Vagina (tissue), 2 donors: ENCODE data around the gene TSPAN15. TPM values are rescaled to one million over a fixed set of nuclear protein-coding genes. Genes with fewer than 3 reads are reported as not detected.

Source experiments
- DNase-seq, 2 donors: peaks; one replicate each; pipeline ENCODE4 v3.0.0-alpha.2; 2017; ENCODE audit errors: extremely low spot score in 2 of 2
- H3K27ac ChIP-seq: fragments of 200-600 bp; sonication (generic); one replicate; pipeline ENCODE4 v1.5.1; 2019
- H3K27me3 ChIP-seq: fragments of 200-600 bp; sonication (generic); one replicate; pipeline ENCODE4 v1.5.1; 2019
- H3K36me3 ChIP-seq, 2 donors: fragments of 200-600 bp; sonication (generic); one replicate each; pipeline ENCODE4 v1.5.1; 2017 to 2019
- H3K4me1 ChIP-seq: fragments of 200-600 bp; sonication (generic); one replicate; pipeline ENCODE4 v1.5.1; 2019
- H3K4me3 ChIP-seq, 2 donors: fragments of 200-600 bp; sonication (generic); 1 replicate in 1 of 2; 2 replicates in 1 of 2; pipeline ENCODE4 v1.5.1; 2016 to 2019
- H3K9me3 ChIP-seq: fragments of 200-600 bp; sonication (generic); one replicate; pipeline ENCODE4 v1.5.1; 2019
- CTCF ChIP-seq, 3 experiments: fragments of 450-650 bp in 2 of 3; fragments of 200-600 bp in 1 of 3; sonication (generic) in 1 of 3; IDR thresholded peaks; one replicate each; pipeline ENCODE4 v1.5.1; 2017 to 2019; ENCODE audit warnings: antibody characterized with exemption in 3 of 3, mild to moderate bottlenecking in 2 of 3, moderate library complexity in 2 of 3
- POLR2A ChIP-seq, 2 donors: fragments of 450-650 bp; IDR thresholded peaks; one replicate each; pipeline ENCODE4 v1.6.1; 2017; ENCODE audit warnings: antibody characterized with exemption in 2 of 2, mild to moderate bottlenecking in 2 of 2, moderate library complexity in 2 of 2
- POLR2AphosphoS5 ChIP-seq, 2 donors: sonication (generic); formaldehyde crosslinking; IDR thresholded peaks; one replicate each; pipeline ENCODE4 v1.9.0; 2017; ENCODE audit warnings: antibody characterized with exemption in 2 of 2, mild to moderate bottlenecking in 2 of 2, low read depth in 1 of 2; ENCODE audit not compliant: insufficient read depth in 1 of 2
- intact Hi-C: fragments of 100-400 bp; cut with DNase I; formaldehyde crosslinking; loops from one replicate; pipeline ENCODE4 v1.15.1; 2023
- total RNA-seq: library from RNA; depleted of rRNA; stranded (reverse); fragments of >200 nt; gene quantifications from one replicate; pipeline ENCODE4 v1.2.3, GENCODE V29; 2016

TSPAN15 gene
- total RNA-seq, 1 donor from 2014 or later = 26.5 TPM

GRCh38 chr10:69439350-69439739 lies 11.9 kb upstream of the TSPAN15 start:
- DNase-seq = no peak

GRCh38 chr10:69439813-69440506 lies 11.3 kb upstream of the TSPAN15 start:
- DNase-seq = no peak
- no peaks in the 10 kb centered on the region for H3K9me3 ChIP-seq
- no peak overlapping the region for H3K27ac ChIP-seq
- TF ChIP-seq POLR2A (IDR thresholded peaks at IDR 0.05) (no peak), CTCF (IDR thresholded peaks at IDR 0.05) (no peak), POLR2AphosphoS5 (IDR thresholded peaks at IDR 0.05; ENCODE audit: insufficient read depth in 1 of 2, low read depth in 1 of 2) (no peak)
- no peak overlapping the region for H3K4me3 ChIP-seq
- intact Hi-C loops = no loop called here
- H3K4me1 ChIP-seq = peaks cover 22% of the 10 kb centered on the region
- H3K36me3 ChIP-seq = no peaks in the 10 kb centered on the region
- no peaks in the 10 kb centered on the region for H3K27me3 ChIP-seq

More at GRCh38 chr10:69439350-69439739, 11.9 kb upstream of the TSPAN15 start:
- Histone ChIP-seq H3K27ac (no peak overlapping the region), H3K36me3 (no peaks in the 10 kb centered on the region), H3K27me3 (no peaks in the 10 kb centered on the region), H3K9me3 (no peaks in the 10 kb centered on the region), H3K4me3 (no peak overlapping the region), H3K4me1 (peaks cover 22% of the 10 kb centered on the region)
- no peak for TF ChIP-seq CTCF (IDR thresholded peaks at IDR 0.05)
- TF ChIP-seq POLR2AphosphoS5 (IDR thresholded peaks at IDR 0.05; ENCODE audit: insufficient read depth in 1 of 2, low read depth in 1 of 2) = peak in 1 of 2 donors; percentile 42
- intact Hi-C loops = no loop called here

- intact Hi-C loops = no loop called here
- no peak for TF ChIP-seq POLR2AphosphoS5 (IDR thresholded peaks at IDR 0.05; ENCODE audit: insufficient read depth in 1 of 2, low read depth in 1 of 2)
- TF ChIP-seq POLR2A (IDR thresholded peaks at IDR 0.05) = no peak
- no peak for TF ChIP-seq CTCF (IDR thresholded peaks at IDR 0.05)
These were observed 7.9 kb upstream of the TSPAN15 start for GRCh38 chr10:69443354-69443753.

GRCh38 chr10:69445041-69445440 lies 6.2 kb upstream of the TSPAN15 start:
- DNase-seq = no peak
- peaks cover 18% of the 10 kb centered on the region for H3K4me1 ChIP-seq
- H3K27ac ChIP-seq = no peak overlapping the region
- no peaks in the 10 kb centered on the region for H3K9me3 ChIP-seq
- H3K36me3 ChIP-seq = no peaks in the 10 kb centered on the region
- H3K4me3 ChIP-seq = no peak overlapping the region
- H3K27me3 ChIP-seq = no peaks in the 10 kb centered on the region
- intact Hi-C loops = no loop called here
- TF ChIP-seq POLR2AphosphoS5 (IDR thresholded peaks at IDR 0.05; ENCODE audit: insufficient read depth in 1 of 2, low read depth in 1 of 2) (no peak), CTCF (IDR thresholded peaks at IDR 0.05) (no peak), POLR2A (IDR thresholded peaks at IDR 0.05) (no peak)

More at GRCh38 chr10:69443354-69443753, 7.9 kb upstream of the TSPAN15 start:
- no peaks in the 10 kb centered on the region for H3K9me3 ChIP-seq
- DNase-seq = no peak
- H3K4me1 ChIP-seq = peaks cover 27% of the 10 kb centered on the region
- H3K27me3 ChIP-seq = no peaks in the 10 kb centered on the region
- H3K36me3 ChIP-seq = no peaks in the 10 kb centered on the region
- no peak overlapping the region for H3K4me3 ChIP-seq
- no peak overlapping the region for H3K27ac ChIP-seq

GRCh38 chr10:69446229-69446628 lies 5.0 kb upstream of the TSPAN15 start:
- Histone ChIP-seq H3K9me3 (no peaks in the 10 kb centered on the region), H3K4me1 (peaks cover 30% of the 10 kb centered on the region), H3K27ac (no peak overlapping the region), H3K27me3 (no peaks in the 10 kb centered on the region), H3K4me3 (no peak overlapping the region), H3K36me3 (no peaks in the 10 kb centered on the region)
- DNase-seq = no peak
- intact Hi-C loops = no loop called here
- no peak for TF ChIP-seq POLR2AphosphoS5 (IDR thresholded peaks at IDR 0.05; ENCODE audit: insufficient read depth in 1 of 2, low read depth in 1 of 2)
- TF ChIP-seq CTCF (IDR thresholded peaks at IDR 0.05) = no peak
- no peak for TF ChIP-seq POLR2A (IDR thresholded peaks at IDR 0.05)
